HG03442 (cell line): Measurements from ENCODE around the gene ARNT2.

Experiments used
- ATAC-seq: cut with Tn5 transposase; IDR thresholded peaks from one replicate; pipeline ENCODE4 v1.9.1; 2021; ENCODE audit warnings: mild to moderate bottlenecking, moderate library complexity; ENCODE audit not compliant: unreplicated experiment

Gene ARNT2

DNA sequence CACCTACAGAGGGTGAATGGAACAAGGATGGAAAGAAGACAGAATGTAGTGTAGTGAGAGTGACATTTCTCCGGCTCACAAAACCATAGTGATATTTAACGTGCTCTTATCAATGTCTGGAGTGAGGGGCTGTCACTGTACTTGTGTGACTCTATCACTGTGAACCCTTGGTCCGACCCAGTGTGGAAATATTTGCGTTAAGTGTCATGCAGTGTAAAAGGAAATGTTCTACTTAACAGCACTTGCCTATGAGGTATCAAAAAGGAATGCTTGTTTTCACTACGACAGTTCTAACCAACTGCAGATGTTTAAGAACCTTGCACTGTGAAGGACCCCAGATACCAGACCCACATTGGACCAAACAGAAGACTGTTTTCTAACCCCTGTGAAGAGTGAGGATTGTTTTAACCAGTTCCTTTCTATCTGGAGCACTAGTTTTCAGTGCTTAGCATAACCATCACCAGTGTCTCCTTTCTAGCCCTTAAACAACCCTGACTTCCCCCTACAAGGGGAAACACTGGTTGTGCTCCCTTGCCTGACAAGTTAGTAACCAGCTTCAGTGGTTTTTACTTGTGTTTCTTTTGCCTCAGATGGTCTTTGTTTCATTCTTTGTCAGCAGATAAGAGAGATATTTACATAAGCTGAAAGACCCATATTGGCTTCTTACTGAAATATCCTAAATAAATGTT, 146.2 kb downstream of the ARNT2 start:
- ATAC-seq: no peak

DNA sequence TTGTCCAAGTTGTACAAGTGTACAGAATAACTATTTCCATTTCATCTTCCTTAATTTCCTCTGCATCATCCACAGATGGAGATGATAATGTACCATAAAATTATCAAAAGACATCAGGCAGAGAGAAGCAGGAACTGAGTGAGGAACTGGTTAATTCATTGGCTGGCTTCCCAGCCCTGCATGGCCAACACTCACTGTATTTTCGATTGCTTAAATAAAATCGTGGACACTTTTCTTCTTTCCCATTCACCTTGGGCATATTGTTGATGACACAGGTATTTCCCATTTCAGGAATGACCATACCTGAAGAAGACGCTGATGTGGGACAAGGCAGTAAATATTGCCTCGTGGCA, 146.7 kb downstream of the ARNT2 start:
- ATAC-seq: no peak

DNA sequence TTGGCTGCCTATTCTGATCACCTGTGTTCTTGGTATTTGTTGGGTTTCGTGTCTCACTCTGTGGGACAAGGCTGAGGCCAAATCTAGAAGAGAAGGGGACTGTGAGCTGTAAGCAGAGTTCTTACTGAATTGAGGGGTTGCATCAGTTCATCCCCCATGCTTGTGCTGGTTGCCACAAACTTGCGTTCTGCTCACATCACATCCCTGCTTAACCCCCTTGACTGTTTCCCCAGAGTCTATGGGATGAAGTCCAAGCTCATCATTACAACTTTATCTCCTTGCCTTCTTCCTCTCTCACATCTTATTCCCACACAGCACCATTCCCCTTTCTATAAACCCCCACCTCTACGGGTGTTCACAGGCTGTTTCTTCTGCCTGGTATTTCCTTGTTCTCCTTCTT, 147.2 kb downstream of the ARNT2 start:
- no peak for ATAC-seq

- no peak for ATAC-seq
These were observed 150.4 kb downstream of the ARNT2 start for GRCh38 chr15:80554560-80554959.

- ATAC-seq: no peak
These were observed 152.6 kb downstream of the ARNT2 start for GRCh38 chr15:80556694-80557367.

- ATAC-seq: no peak
These were observed 153.5 kb downstream of the ARNT2 start for GRCh38 chr15:80557441-80558234.

DNA sequence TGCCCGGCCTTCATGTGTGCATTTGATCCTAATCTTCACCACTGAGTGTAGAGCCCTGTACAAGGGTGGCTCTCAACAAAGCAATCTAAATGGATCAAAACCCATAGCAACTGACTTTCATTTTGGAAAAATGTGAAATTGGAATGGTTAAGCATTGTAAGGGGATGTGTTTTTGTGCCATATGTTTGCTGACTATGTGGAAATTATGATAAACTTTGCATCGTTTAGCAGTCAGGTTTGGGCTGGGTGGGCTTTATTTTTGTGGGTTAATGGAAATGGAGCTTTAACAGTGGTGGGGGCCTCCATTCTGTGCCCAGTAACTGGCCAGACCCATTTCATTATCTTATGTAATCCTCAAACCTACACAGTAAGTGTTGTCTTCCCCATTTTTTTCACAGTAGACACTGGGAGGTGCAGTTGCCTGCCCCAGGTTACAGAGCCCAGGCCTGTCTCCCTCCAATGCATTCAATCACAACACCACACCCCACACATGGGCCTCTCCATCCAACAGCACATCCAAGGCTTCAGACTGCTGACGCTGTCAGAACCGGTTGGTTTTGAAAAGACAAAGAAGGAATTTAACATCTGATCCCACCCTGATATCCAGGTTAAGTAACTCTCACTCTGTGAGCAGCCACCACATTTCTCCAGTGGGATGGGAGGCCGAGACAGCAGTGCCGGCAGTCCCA, 154.6 kb downstream of the ARNT2 start:
- ATAC-seq: no peak

DNA sequence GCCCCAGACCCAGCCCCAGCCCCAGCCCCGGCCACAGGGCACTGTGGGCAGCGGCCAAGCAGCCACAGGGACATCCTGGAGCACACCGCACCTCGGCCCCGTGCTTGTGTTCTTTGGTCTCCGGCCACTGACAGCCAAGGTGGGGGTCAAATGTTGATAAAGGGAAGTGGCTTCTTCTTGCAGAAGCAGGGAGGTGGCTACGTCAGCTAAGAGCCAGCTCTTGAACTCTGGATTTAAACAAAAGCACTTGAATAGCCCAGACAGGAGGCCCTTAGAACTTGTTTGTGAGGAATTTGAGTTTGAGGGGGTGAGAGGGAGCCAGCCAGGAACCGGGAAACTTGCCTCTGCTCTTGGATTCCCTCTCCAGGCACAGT, 155.1 kb downstream of the ARNT2 start:
- no peak for ATAC-seq

- no peak for ATAC-seq
These were observed 155.6 kb downstream of the ARNT2 start for GRCh38 chr15:80559761-80560160.

- no peak for ATAC-seq
These were observed 156.6 kb downstream of the ARNT2 start for GRCh38 chr15:80560601-80561400.

DNA sequence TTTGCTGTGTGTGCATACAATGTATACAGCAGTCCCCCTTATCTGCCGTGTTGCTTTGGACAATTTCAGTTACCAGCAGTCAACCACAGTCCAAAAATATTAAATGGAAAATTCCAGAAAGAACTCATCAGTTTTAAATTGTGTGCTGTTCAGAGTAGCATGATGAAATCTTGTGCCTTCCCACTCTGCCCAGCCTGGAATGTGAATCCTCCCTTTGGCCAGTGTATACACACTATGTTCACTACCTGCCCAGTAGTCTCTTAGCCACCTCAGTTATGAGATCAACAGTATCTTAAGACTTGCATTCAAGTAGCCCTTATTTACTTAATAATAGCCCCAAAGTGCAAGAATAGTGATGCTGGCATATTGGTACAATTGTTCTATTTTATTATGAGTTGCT, 157.3 kb downstream of the ARNT2 start:
- no peak for ATAC-seq

- no peak for ATAC-seq
These were observed 157.9 kb downstream of the ARNT2 start for GRCh38 chr15:80562033-80562432.

DNA sequence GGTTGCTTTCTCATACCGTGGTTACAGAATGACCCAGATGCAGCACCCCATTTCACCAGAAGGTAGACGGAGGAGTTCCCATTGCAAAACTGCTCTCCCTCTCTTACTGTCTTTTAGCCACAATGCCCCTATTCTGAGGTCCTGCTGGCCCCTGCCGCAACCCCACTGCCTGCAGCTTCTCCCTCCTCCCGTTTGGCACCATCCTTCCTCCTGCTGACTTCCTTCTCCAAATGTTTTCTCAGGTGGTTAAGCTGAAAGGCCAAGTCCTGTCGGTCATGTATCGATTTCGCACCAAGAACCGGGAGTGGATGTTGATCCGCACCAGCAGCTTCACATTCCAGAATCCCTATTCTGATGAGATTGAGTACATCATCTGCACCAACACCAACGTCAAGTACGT, 158.7 kb downstream of the ARNT2 start:
- no peak for ATAC-seq

GRCh38 chr15:80563372-80563997, 159.3 kb downstream of the ARNT2 start:
- no peak for ATAC-seq

DNA sequence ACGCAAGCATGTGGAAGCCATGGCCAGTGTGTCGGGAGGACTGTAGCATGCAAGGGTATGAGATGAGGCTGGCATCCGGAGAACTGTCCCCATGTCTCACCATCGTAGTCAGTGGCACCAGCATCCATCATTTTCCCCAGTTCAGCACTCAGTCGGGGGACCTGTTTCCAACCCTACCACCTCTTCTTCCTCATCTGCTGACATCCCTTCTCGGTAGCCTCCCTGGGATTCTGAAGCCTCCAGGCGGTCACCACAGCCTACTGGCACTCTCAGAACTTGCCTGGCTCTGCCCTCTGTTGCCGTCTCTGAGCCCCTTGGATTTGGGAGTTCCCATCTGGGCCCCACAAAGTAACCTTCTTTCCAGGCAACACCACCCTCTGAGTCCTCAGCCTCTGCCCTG, 159.9 kb downstream of the ARNT2 start:
- ATAC-seq: no peak

DNA sequence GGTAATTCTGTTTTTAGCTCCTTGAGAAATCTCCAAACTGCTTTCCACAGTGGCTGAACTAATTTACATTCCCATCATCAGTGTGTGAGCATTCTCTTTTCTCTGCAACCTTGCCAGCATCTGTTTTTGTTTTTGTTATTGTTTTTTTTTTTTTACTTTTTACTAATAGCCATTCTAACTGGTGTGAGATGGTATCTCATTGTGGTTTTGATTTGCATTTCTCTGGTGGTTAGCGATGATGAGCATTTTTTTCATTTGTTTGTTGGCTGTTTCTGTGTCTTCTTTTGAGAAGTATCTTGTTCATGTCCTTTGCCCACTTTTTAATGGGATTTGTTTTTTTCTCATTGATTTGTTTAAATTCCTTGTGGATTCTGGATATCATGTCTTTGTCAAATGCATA, 161.2 kb downstream of the ARNT2 start:
- ATAC-seq: no peak

DNA sequence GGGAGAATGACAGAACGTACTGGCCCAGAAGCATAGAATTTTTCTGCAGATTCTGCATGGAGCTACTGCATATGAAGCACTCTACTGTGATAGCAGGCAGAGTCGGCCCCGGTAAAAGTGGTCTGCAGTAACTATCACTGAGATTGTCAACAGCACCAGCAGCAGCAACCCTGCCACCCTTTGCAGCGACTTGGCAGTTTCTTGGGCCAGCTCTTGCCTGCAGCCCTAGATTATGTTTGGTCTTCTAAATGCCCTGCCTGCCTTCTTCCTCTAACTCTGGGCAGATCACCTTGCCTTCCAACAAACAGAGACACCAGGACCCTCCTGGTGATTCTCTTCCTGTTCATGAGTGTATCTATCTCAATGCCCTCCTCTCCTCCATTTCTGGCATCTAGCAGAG, 161.8 kb downstream of the ARNT2 start:
- no peak for ATAC-seq

- ATAC-seq: no peak
These were observed 163.6 kb downstream of the ARNT2 start for GRCh38 chr15:80567721-80568157.

- ATAC-seq: no peak
These were observed 164.1 kb downstream of the ARNT2 start for GRCh38 chr15:80568298-80568697.
